ENCODE data around the gene PDE4A. TPM values are rescaled to one million over a fixed set of nuclear protein-coding genes. Genes with fewer than 3 reads are reported as not detected.
"Not testable (repeated sequence)": the region's sequence is repeated elsewhere in the genome, so short reads cannot be mapped to it uniquely, and the experiment has no call there.

PDE4A gene
- total and polyA plus RNA-seq, 4 donors, result 10.3 to 23.6 (median 12.8) TPM

DNA sequence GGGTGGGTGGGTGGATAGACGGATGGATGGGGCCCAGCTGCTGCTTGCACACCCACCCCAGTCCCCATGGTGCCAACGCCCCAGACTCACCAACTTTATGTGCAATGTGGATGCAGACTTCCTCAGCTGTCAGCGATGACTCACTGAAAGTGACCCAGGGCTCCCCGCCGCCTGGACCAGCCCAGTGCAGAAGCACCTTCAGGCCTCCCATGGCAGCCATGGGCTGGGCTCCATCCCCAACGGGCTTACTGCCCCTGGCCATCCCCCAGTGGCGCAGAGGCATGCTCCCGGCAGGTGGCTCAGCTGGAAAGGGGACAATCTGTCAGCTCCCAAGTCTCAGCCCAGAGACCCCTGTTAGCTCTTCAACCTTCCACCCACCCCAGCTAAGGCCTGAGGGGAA is 42.2 kb upstream of the PDE4A start:
- WGBS, 2 donors, result 91 to 93% methylated on average over 8 of the region's 8 CpGs
- H3K4me3 ChIP-seq, result no peak overlapping the region
- no peaks in the 10 kb centered on the region for H3K9me3 ChIP-seq (ENCODE audit: control insufficient read depth in 4 of 4, insufficient read depth in 3 of 4, low read length in 3 of 4)
- H3K27ac ChIP-seq (ENCODE audit: low read depth in 1 of 2, low read length in 1 of 2), result no peak overlapping the region
- peaks cover 1 to 12% (median 4%) of the 10 kb centered on the region in 5 donors for H3K4me1 ChIP-seq (ENCODE audit: control insufficient read depth in 5 of 5, insufficient read depth in 5 of 5, low read length in 5 of 5)
- DNase-seq (no peak), ATAC-seq (ENCODE audit: insufficient read depth, low FRiP score) (no peak)
- TF ChIP-seq, protein P1, sequence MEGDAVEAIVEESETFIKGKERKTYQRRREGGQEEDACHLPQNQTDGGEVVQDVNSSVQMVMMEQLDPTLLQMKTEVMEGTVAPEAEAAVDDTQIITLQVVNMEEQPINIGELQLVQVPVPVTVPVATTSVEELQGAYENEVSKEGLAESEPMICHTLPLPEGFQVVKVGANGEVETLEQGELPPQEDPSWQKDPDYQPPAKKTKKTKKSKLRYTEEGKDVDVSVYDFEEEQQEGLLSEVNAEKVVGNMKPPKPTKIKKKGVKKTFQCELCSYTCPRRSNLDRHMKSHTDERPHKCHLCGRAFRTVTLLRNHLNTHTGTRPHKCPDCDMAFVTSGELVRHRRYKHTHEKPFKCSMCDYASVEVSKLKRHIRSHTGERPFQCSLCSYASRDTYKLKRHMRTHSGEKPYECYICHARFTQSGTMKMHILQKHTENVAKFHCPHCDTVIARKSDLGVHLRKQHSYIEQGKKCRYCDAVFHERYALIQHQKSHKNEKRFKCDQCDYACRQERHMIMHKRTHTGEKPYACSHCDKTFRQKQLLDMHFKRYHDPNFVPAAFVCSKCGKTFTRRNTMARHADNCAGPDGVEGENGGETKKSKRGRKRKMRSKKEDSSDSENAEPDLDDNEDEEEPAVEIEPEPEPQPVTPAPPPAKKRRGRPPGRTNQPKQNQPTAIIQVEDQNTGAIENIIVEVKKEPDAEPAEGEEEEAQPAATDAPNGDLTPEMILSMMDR (IDR thresholded peaks at IDR 0.05; ENCODE audit: control extremely low read depth, extremely low read depth), result no peak
- H3K27me3 ChIP-seq (ENCODE audit: control insufficient read depth in 3 of 3, insufficient read depth in 3 of 3, low read length in 2 of 3), result no peaks in the 10 kb centered on the region
- no peak overlapping the region for H3K9ac ChIP-seq (ENCODE audit: insufficient read depth in 1 of 2, low read length in 2 of 2)
- peaks cover 0 to 13% (median 5%) of the 10 kb centered on the region in 4 donors for H3K36me3 ChIP-seq (ENCODE audit: control insufficient read depth in 4 of 4, insufficient read depth in 4 of 4, low read length in 4 of 4)

DNA sequence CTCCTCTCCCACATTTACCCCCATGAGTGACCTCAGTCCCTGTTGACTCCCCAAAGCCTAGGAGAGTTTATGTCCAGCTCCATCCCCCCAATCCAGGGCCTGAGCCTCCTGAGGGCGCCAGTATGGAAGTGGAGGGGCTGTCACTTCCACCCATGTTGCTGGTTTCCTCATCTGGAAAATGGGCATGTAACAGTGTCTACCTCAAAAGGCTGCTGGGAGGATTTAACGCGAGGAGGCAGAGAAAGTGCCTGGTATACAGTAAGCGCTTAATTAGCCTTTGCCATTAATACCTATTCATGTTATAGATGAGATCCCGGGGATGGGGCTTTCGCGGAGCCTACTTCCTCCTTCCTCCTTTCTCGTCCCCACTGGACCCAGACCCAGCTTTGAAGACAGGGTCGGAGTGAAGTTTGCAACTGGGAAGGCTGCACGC is 40.4 kb upstream of the PDE4A start:
- H3K27me3 ChIP-seq (ENCODE audit: control insufficient read depth in 3 of 3, insufficient read depth in 3 of 3, low read length in 2 of 3), result no peaks in the 10 kb centered on the region
- peak overlapping the region; percentile 94 for H3K4me3 ChIP-seq
- H3K4me1 ChIP-seq (ENCODE audit: control insufficient read depth in 5 of 5, insufficient read depth in 5 of 5, low read length in 5 of 5), result peaks cover 0 to 12% (median 4%) of the 10 kb centered on the region in 5 donors
- 1% methylated on average over 10 of the region's 10 CpGs for WGBS, 2 donors
- peak overlapping the region; percentile 56 to 82 for H3K9ac ChIP-seq (ENCODE audit: insufficient read depth in 1 of 2, low read length in 2 of 2)
- TF ChIP-seq, protein P1 (IDR thresholded peaks at IDR 0.05; ENCODE audit: control extremely low read depth, extremely low read depth), result no peak
- peaks cover 0 to 9% (median 3%) of the 10 kb centered on the region in 4 donors for H3K36me3 ChIP-seq (ENCODE audit: control insufficient read depth in 4 of 4, insufficient read depth in 4 of 4, low read length in 4 of 4)
- no peak for ATAC-seq (ENCODE audit: insufficient read depth, low FRiP score)
- no peaks in the 10 kb centered on the region for H3K9me3 ChIP-seq (ENCODE audit: control insufficient read depth in 4 of 4, insufficient read depth in 3 of 4, low read length in 3 of 4)
- H3K27ac ChIP-seq (ENCODE audit: low read depth in 1 of 2, low read length in 1 of 2), result peak overlapping the region; percentile 86 to 88
- DNase-seq, result no peak

DNA sequence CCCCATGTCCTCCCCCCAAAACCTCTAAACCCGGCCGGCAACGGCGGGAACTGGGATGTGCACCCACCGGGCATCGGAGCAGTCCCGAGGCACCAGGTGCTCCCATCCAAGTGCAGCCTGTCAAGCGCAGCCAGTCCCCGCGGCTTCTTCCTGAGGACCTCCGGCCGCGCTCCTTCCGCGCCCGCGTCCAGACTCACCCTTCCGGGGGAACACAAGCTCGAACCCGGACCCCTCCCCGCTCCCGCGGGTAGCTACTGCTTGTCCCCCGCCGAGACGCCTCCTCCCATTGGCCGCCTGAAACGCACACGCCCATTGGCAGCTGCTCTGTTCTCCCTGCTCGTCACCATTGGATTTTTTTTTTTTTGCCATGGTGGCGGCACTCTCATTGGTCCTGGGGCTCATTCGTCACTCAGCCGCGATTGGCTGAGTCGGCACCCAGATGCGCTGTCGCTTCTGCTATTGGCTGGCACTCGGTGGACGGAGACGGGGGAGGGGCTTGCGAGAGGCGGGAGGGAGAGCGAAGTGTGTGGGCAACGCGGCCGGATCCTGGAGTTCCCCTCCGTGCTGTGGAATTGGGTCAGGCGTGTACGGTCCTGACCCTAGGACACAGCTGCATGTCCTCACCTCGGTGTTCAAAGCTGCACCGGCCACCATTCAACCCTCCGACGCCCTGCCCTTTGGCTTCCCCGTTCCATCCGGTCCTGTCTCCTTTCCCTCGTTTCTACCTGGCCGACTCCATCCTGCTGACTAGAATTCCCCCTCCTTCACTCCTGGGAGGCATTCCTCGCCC is 39.8 kb upstream of the PDE4A start, which contains the start of gene TYK2:
Gene TYK2, minus strand, starts transcription at position 260 of the 790 bp plus-strand sequence. CDS start 2,166 bp downstream, outside the sequence.
- TF ChIP-seq, protein P1 (IDR thresholded peaks at IDR 0.05; ENCODE audit: control extremely low read depth, extremely low read depth), result no peak
- DNase-seq (peak; percentile 99 to 100 (median 100)), ATAC-seq (ENCODE audit: insufficient read depth, low FRiP score) (peak; percentile 96)
- H3K4me3 ChIP-seq, result peak within 1 kb of the TSS; percentile 94
- no peaks in the 10 kb centered on the region for H3K9me3 ChIP-seq (ENCODE audit: control insufficient read depth in 4 of 4, insufficient read depth in 3 of 4, low read length in 3 of 4)
- H3K36me3 ChIP-seq (ENCODE audit: control insufficient read depth in 4 of 4, insufficient read depth in 4 of 4, low read length in 4 of 4), result peaks cover 0 to 9% (median 2%) of the 10 kb centered on the region in 4 donors
- H3K9ac ChIP-seq (ENCODE audit: insufficient read depth in 1 of 2, low read length in 2 of 2), result peak within 1 kb of the TSS; percentile 80 to 82
- no peaks in the 10 kb centered on the region for H3K27me3 ChIP-seq (ENCODE audit: control insufficient read depth in 3 of 3, insufficient read depth in 3 of 3, low read length in 2 of 3)
- H3K4me1 ChIP-seq (ENCODE audit: control insufficient read depth in 5 of 5, insufficient read depth in 5 of 5, low read length in 5 of 5), result peaks cover 0 to 12% (median 4%) of the 10 kb centered on the region in 5 donors
- peak within 1 kb of the TSS; percentile 86 to 88 for H3K27ac ChIP-seq (ENCODE audit: low read depth in 1 of 2, low read length in 1 of 2)
- 0 to 1% methylated on average over 56 to 58 of the region's 58 CpGs for WGBS, 2 donors

DNA sequence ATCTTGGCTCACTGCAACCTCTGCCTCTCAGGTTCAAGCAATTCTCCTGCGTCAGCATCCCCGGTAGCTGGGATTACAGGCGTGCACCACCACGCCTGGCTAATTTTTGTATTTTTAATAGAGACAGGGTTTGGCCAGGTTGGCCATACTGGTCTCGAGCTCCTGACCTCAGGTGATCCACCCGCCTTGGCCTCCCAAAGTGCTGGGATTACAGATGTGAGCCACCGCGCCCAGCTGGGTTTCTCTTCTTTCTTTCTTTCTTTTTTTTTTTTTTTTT is 37.2 kb upstream of the PDE4A start:
- 80 to 89% methylated on average over 8 of the region's 8 CpGs for WGBS, 2 donors
- ATAC-seq (ENCODE audit: insufficient read depth, low FRiP score), result not testable (repeated sequence)

More for the DNA sequence above, 37.2 kb upstream of the PDE4A start:
- H3K36me3 ChIP-seq (ENCODE audit: control insufficient read depth in 4 of 4, insufficient read depth in 4 of 4, low read length in 4 of 4); H3K27me3 ChIP-seq (ENCODE audit: control insufficient read depth in 3 of 3, insufficient read depth in 3 of 3, low read length in 2 of 3); H3K9ac ChIP-seq (ENCODE audit: insufficient read depth in 1 of 2, low read length in 2 of 2); DNase-seq; H3K9me3 ChIP-seq (ENCODE audit: control insufficient read depth in 4 of 4, insufficient read depth in 3 of 4, low read length in 3 of 4); H3K27ac ChIP-seq (ENCODE audit: low read depth in 1 of 2, low read length in 1 of 2); H3K4me3 ChIP-seq: not testable (repeated sequence)
- H3K4me1 ChIP-seq (ENCODE audit: control insufficient read depth in 5 of 5, insufficient read depth in 5 of 5, low read length in 5 of 5), result peaks cover 0 to 12% (median 4%) of the 10 kb centered on the region in 5 donors

Data from lung (tissue), 12 donors.